ENCODE results near the gene ALDH7A1. TPM values are rescaled to one million over a fixed set of nuclear protein-coding genes. Genes with fewer than 3 reads are reported as not detected.

ALDH7A1 gene
- total and polyA plus RNA-seq, 10 donors: 8.0 to 18.3 (median 12.5) TPM

DNA sequence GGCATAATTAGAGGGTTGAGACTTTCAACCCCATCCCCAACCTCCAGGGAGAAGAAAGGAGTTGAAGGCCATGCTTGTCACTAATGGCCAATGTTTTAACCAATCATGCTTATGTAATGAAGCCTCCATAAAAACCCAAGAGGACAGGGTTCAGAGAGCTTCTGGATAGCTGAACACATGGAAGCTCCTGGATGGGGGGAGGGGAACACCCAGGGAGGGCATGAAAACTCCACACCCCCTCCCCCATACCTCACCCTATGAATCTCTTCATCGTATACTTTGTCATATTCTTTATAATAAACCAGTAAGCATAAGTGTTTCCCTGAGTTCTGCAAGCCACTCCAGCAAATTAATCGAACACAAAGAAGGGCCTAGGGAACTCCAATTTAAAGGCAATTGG, 81.7 kb downstream of the ALDH7A1 start:
- peak overlapping the region in 7 of 8 donors; percentile 19 to 77 (median 57) for H3K27ac ChIP-seq
- TF ChIP-seq POLR2AphosphoS5 (IDR thresholded peaks at IDR 0.05) (no peak), POLR2A (IDR thresholded peaks at IDR 0.05) (no peak)
- TF ChIP-seq, protein P1, sequence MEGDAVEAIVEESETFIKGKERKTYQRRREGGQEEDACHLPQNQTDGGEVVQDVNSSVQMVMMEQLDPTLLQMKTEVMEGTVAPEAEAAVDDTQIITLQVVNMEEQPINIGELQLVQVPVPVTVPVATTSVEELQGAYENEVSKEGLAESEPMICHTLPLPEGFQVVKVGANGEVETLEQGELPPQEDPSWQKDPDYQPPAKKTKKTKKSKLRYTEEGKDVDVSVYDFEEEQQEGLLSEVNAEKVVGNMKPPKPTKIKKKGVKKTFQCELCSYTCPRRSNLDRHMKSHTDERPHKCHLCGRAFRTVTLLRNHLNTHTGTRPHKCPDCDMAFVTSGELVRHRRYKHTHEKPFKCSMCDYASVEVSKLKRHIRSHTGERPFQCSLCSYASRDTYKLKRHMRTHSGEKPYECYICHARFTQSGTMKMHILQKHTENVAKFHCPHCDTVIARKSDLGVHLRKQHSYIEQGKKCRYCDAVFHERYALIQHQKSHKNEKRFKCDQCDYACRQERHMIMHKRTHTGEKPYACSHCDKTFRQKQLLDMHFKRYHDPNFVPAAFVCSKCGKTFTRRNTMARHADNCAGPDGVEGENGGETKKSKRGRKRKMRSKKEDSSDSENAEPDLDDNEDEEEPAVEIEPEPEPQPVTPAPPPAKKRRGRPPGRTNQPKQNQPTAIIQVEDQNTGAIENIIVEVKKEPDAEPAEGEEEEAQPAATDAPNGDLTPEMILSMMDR (IDR thresholded peaks at IDR 0.05 in 8 of 11, conservative IDR thresholded peaks at IDR 0.05 in 3 of 11): no peak
- 74 to 88% (median 82%) methylated on average over 2 of the region's 2 CpGs for WGBS, 5 donors
- no peaks in the 10 kb centered on the region for H3K9me3 ChIP-seq
- no peak overlapping the region for H3K4me3 ChIP-seq
- H3K4me1 ChIP-seq: peaks cover 0 to 25% (median 10%) of the 10 kb centered on the region in 6 donors
- intact Hi-C loops (cut with DNase I; ENCODE audit: low total_unique reads): no loop called here
- no peaks in the 10 kb centered on the region for H3K36me3 ChIP-seq
- no peak for DNase-seq
- no peaks in the 10 kb centered on the region for H3K27me3 ChIP-seq (replicated peaks in 1 of 7)

DNA sequence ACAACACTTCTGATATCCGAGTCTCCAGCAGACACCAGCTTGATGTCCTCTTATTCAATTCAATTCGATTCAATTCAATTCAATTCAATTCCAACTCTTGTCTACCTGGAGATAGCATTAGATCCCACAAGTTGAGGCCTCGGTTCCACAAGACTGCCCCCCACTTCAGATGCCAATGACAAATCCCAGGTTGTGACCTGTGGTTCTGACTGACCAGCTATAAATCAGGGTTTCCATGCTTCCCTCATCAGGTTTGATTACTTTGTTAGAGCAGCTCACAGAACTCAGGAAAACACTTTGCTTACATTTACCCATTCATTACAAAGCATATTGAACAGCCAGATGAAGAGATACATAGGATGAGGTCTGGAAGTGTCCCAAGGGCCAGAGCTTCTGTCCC, 82.6 kb downstream of the ALDH7A1 start:
- no peaks in the 10 kb centered on the region for H3K9me3 ChIP-seq
- H3K27ac ChIP-seq: peak overlapping the region in 5 of 8 donors; percentile 53 to 77 (median 59)
- no peaks in the 10 kb centered on the region for H3K36me3 ChIP-seq
- no peak for DNase-seq
- WGBS, 5 donors: 77 to 97% (median 91%) methylated on average over 3 of the region's 3 CpGs
- H3K4me1 ChIP-seq: peaks cover 0 to 30% (median 10%) of the 10 kb centered on the region in 6 donors
- H3K4me3 ChIP-seq: no peak overlapping the region
- no peaks in the 10 kb centered on the region for H3K27me3 ChIP-seq (replicated peaks in 1 of 7)
- no peak for TF ChIP-seq POLR2A (IDR thresholded peaks at IDR 0.05)
- TF ChIP-seq POLR2AphosphoS5 (IDR thresholded peaks at IDR 0.05): no peak
- TF ChIP-seq, protein P1 (IDR thresholded peaks at IDR 0.05 in 8 of 11, conservative IDR thresholded peaks at IDR 0.05 in 3 of 11): no peak
- intact Hi-C loops (cut with DNase I; ENCODE audit: low total_unique reads): no loop called here

DNA sequence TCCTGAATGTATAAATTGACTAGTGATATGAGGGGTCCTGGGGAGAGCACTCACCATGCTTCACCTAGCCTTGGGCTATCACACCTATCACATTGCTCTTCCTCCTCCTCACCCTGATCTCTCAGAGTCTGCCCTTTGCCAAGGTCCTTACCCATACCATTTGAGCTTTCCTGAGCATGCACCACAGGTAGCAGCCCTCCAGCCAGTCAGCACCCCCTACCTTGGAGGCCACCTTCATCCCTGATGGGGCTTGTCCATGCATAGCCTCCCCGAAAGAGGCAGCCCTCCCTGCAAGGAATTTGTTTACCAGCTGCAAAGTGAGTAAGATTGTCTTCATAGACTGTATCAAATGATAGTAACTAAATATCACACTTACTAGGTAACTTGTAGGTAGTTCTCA, 83.1 kb downstream of the ALDH7A1 start:
- no peak for DNase-seq
- Histone ChIP-seq H3K4me3 (no peak overlapping the region), H3K9me3 (no peaks in the 10 kb centered on the region), H3K4me1 (peaks cover 0 to 30% (median 10%) of the 10 kb centered on the region in 6 donors), H3K27me3 (replicated peaks in 1 of 7) (no peaks in the 10 kb centered on the region), H3K36me3 (no peaks in the 10 kb centered on the region), H3K27ac (peak overlapping the region in 1 of 8 donors; percentile 77)
- intact Hi-C loops (cut with DNase I; ENCODE audit: low total_unique reads): no loop called here
- WGBS, 5 donors: 94 to 100% (median 97%) methylated on average over 1 of the region's 1 CpG
- TF ChIP-seq POLR2A (IDR thresholded peaks at IDR 0.05) (no peak), POLR2AphosphoS5 (IDR thresholded peaks at IDR 0.05) (no peak)
- TF ChIP-seq, protein P1 (IDR thresholded peaks at IDR 0.05 in 8 of 11, conservative IDR thresholded peaks at IDR 0.05 in 3 of 11): no peak

DNA sequence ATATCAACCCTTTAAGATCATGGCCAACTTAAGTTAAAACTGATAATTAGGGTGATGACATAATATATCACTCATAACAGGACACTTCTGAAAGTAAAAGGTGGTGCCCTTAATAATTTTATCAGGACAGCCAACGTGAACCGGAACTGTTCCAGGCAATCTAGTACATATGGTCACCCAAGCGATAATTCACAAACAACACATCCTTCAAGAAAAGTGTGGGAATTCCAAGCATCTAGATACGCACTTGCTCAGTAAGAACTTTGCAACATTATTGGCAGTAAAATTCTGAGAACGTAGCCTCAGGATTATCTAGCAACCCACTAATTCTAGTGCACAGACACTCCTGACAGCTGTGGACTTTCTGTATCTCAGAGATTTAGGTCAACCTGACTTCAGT, 85.7 kb downstream of the ALDH7A1 start:
- TF ChIP-seq, protein P1 (IDR thresholded peaks at IDR 0.05 in 8 of 11, conservative IDR thresholded peaks at IDR 0.05 in 3 of 11): no peak
- TF ChIP-seq POLR2A (IDR thresholded peaks at IDR 0.05): no peak
- no peak for TF ChIP-seq POLR2AphosphoS5 (IDR thresholded peaks at IDR 0.05)
- H3K27ac ChIP-seq: peak overlapping the region; percentile 17 to 85 (median 60)

More for the DNA sequence above, 85.7 kb downstream of the ALDH7A1 start:
- no peaks in the 10 kb centered on the region for H3K36me3 ChIP-seq
- no peak overlapping the region for H3K4me3 ChIP-seq
- H3K9me3 ChIP-seq: no peaks in the 10 kb centered on the region
- H3K4me1 ChIP-seq: peaks cover 0 to 30% (median 10%) of the 10 kb centered on the region in 6 donors
- H3K27me3 ChIP-seq (replicated peaks in 1 of 7): no peaks in the 10 kb centered on the region
- intact Hi-C loops (cut with DNase I; ENCODE audit: low total_unique reads): no loop called here
- WGBS, 5 donors: 91 to 97% (median 94%) methylated on average over 5 of the region's 5 CpGs
- DNase-seq: no peak

All from spleen (tissue), 11 donors.